ENCODE data around the gene SIGLECL1. TPM values are rescaled to one million over a fixed set of nuclear protein-coding genes. Genes with fewer than 3 reads are reported as not detected.

SIGLECL1 gene
- total and polyA plus RNA-seq, 2 donors (not counting 1 experiment from before 2014, with no cell fraction given), result not detected

DNA sequence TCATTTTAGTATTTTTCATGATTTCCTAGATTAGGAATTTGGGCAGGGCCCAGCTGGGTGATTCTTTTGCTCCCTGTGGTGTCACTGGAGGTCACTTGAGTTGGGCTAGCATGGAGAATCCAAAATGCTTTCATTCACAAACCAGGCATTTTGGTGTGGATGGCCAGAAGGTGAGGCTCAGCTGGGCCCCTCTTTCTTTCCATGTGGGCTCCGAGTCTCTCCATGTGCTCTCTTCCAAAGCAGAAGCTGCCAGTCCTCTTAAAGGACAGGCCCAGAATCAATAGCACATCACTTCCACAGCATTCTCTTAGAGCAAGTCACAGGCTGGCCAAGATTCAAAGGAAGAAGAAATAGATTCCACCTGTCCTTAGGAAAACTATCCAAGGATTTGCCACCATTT is 38.8 kb downstream of the SIGLECL1 start:
- Histone ChIP-seq H3K27ac (ENCODE audit: low read length in 2 of 2) (no peak overlapping the region), H4K20me1 (ENCODE audit: control insufficient read depth, insufficient read depth, low read length, poor library complexity, severe bottlenecking) (no peaks in the 10 kb centered on the region), H3K9me3 (ENCODE audit: control extremely low read depth in 1 of 3, control insufficient read depth in 2 of 3, insufficient read depth in 1 of 3, low read length in 2 of 3) (no peaks in the 10 kb centered on the region), H3K4me2 (replicated peaks; ENCODE audit: low read depth, low read length, poor library complexity, severe bottlenecking) (no peak overlapping the region), H3K27me3 (replicated peaks in 1 of 4; ENCODE audit: control extremely low read depth in 1 of 4, control insufficient read depth in 3 of 4, insufficient read depth in 4 of 4, low read length in 3 of 4) (peaks cover 0 to 5% (median 2%) of the 10 kb centered on the region in 4 experiments), H2AFZ (ENCODE audit: insufficient read depth, low read depth, low read length, poor library complexity, severe bottlenecking) (no peak overlapping the region), H3K9ac (ENCODE audit: low read length) (no peak overlapping the region), H3K36me3 (replicated peaks in 1 of 2; ENCODE audit: control extremely low read depth in 1 of 2, control insufficient read depth in 1 of 2, extremely low read depth in 1 of 2, insufficient read depth in 2 of 2, low read length in 1 of 2) (no peaks in the 10 kb centered on the region), H3K4me3 (ENCODE audit: control extremely low read depth in 1 of 5, extremely low read depth in 1 of 5, insufficient read depth in 1 of 5, low read depth in 2 of 5, low read length in 4 of 5) (no peak overlapping the region), H3K4me1 (ENCODE audit: control insufficient read depth in 2 of 2, insufficient read depth in 2 of 2, low read length in 2 of 2) (no peaks in the 10 kb centered on the region), H3K79me2 (ENCODE audit: control insufficient read depth, insufficient read depth, low read length) (no peaks in the 10 kb centered on the region)
- no peak overlapping the region for H3K4me3 Mint-ChIP-seq
- DNase-seq (no peak), ATAC-seq (ENCODE audit: low read depth) (no peak)
- no peaks in the 10 kb centered on the region for H3K9me3 Mint-ChIP-seq (ENCODE audit: insufficient read depth)
- TF ChIP-seq, protein P1, sequence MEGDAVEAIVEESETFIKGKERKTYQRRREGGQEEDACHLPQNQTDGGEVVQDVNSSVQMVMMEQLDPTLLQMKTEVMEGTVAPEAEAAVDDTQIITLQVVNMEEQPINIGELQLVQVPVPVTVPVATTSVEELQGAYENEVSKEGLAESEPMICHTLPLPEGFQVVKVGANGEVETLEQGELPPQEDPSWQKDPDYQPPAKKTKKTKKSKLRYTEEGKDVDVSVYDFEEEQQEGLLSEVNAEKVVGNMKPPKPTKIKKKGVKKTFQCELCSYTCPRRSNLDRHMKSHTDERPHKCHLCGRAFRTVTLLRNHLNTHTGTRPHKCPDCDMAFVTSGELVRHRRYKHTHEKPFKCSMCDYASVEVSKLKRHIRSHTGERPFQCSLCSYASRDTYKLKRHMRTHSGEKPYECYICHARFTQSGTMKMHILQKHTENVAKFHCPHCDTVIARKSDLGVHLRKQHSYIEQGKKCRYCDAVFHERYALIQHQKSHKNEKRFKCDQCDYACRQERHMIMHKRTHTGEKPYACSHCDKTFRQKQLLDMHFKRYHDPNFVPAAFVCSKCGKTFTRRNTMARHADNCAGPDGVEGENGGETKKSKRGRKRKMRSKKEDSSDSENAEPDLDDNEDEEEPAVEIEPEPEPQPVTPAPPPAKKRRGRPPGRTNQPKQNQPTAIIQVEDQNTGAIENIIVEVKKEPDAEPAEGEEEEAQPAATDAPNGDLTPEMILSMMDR (IDR thresholded peaks at IDR 0.05), result no peak
- no peak for TF ChIP-seq EZH2 (IDR thresholded peaks at IDR 0.05; ENCODE audit: borderline replicate concordance, insufficient read depth, low read depth, low read length, poor library complexity, severe bottlenecking)
- peaks cover 23% of the 10 kb centered on the region for H3K27me3 Mint-ChIP-seq
- no peak overlapping the region for H3K27ac Mint-ChIP-seq
- WGBS (ENCODE audit: insufficient coverage), result 89% methylated on average over 1 of the region's 1 CpG
- intact Hi-C loops (cut with micrococcal nuclease), result no loop called here
- CTCF ChIA-PET, result no interaction called here
- POLR2A ChIA-PET, result no interaction called here
- no peaks in the 10 kb centered on the region for H3K4me1 Mint-ChIP-seq

DNA sequence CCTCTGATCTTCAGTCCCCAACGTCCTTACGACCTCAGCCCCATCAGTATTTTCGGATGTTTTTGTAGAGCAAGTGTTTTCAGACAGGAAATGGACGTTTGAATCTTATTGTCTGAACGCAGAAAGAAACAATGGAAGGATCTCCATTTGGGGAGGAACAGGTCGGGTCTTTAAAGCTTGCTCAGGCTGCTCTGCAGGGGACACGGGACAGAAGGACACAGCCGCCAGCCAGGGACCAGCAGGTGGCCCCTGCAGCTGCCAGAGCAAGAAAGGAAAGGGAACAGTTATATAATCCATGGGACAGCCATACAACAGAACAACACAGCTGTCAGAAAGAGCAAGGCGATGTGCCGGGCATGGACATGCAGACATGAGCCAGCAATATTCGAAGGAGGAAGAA is 42.1 kb downstream of the SIGLECL1 start:
- ChIA-PET CTCF (no interaction called here), POLR2A (no interaction called here)
- H3K27me3 Mint-ChIP-seq, result peaks cover 23% of the 10 kb centered on the region
- ATAC-seq (ENCODE audit: low read depth) (no peak), DNase-seq (no peak)
- 61% methylated on average over 9 of the region's 11 CpGs for WGBS (ENCODE audit: insufficient coverage)
- Histone ChIP-seq H3K9me3 (ENCODE audit: control extremely low read depth in 1 of 3, control insufficient read depth in 2 of 3, insufficient read depth in 1 of 3, low read length in 2 of 3) (no peaks in the 10 kb centered on the region), H3K27me3 (replicated peaks in 1 of 4; ENCODE audit: control extremely low read depth in 1 of 4, control insufficient read depth in 3 of 4, insufficient read depth in 4 of 4, low read length in 3 of 4) (peaks cover 0 to 7% (median 3%) of the 10 kb centered on the region in 4 experiments), H3K9ac (ENCODE audit: low read length) (no peak overlapping the region), H3K4me2 (replicated peaks; ENCODE audit: low read depth, low read length, poor library complexity, severe bottlenecking) (no peak overlapping the region), H4K20me1 (ENCODE audit: control insufficient read depth, insufficient read depth, low read length, poor library complexity, severe bottlenecking) (no peaks in the 10 kb centered on the region), H3K36me3 (replicated peaks in 1 of 2; ENCODE audit: control extremely low read depth in 1 of 2, control insufficient read depth in 1 of 2, extremely low read depth in 1 of 2, insufficient read depth in 2 of 2, low read length in 1 of 2) (no peaks in the 10 kb centered on the region), H3K4me1 (ENCODE audit: control insufficient read depth in 2 of 2, insufficient read depth in 2 of 2, low read length in 2 of 2) (no peaks in the 10 kb centered on the region), H3K79me2 (ENCODE audit: control insufficient read depth, insufficient read depth, low read length) (no peaks in the 10 kb centered on the region), H2AFZ (ENCODE audit: insufficient read depth, low read depth, low read length, poor library complexity, severe bottlenecking) (no peak overlapping the region), H3K4me3 (ENCODE audit: control extremely low read depth in 1 of 5, extremely low read depth in 1 of 5, insufficient read depth in 1 of 5, low read depth in 2 of 5, low read length in 4 of 5) (no peak overlapping the region), H3K27ac (ENCODE audit: low read length in 2 of 2) (no peak overlapping the region)
- H3K9me3 Mint-ChIP-seq (ENCODE audit: insufficient read depth), result no peaks in the 10 kb centered on the region
- intact Hi-C loops (cut with micrococcal nuclease), result no loop called here
- no peak overlapping the region for H3K27ac Mint-ChIP-seq
- TF ChIP-seq, protein P1 (IDR thresholded peaks at IDR 0.05), result no peak
- TF ChIP-seq EZH2 (IDR thresholded peaks at IDR 0.05; ENCODE audit: borderline replicate concordance, insufficient read depth, low read depth, low read length, poor library complexity, severe bottlenecking), result no peak
- H3K4me1 Mint-ChIP-seq, result no peaks in the 10 kb centered on the region
- H3K4me3 Mint-ChIP-seq, result no peak overlapping the region

Measured in B cell (primary cell).